Esophagus (tissue), 2 donors: ENCODE results near the gene ERICH2. TPM values are rescaled to one million over a fixed set of nuclear protein-coding genes. Genes with fewer than 3 reads are reported as not detected.
"Not testable (repeated sequence)": the region's sequence is repeated elsewhere in the genome, so short reads cannot be mapped to it uniquely, and the experiment has no call there.

Experiments
- H3K27ac ChIP-seq, 2 donors: one replicate each; pipeline ENCODE4 v1.5.1; 2013; ENCODE audit warnings: low read depth in 2 of 2, mild to moderate bottlenecking in 2 of 2, inconsistent platforms in 1 of 2, low read length in 1 of 2, moderate library complexity in 1 of 2
- H3K27me3 ChIP-seq, 2 donors: one replicate each; pipeline ENCODE4 v1.6.1; 2013; ENCODE audit warnings: low read length in 2 of 2, control low read depth in 1 of 2, mild to moderate bottlenecking in 1 of 2; ENCODE audit not compliant: insufficient read depth in 2 of 2, control insufficient read depth in 1 of 2
- H3K36me3 ChIP-seq, 2 donors: one replicate each; pipeline ENCODE4 v1.6.1; 2013; ENCODE audit warnings: low read length in 1 of 2; ENCODE audit not compliant: control insufficient read depth in 2 of 2, insufficient read depth in 2 of 2
- H3K4me1 ChIP-seq, 2 donors: one replicate each; pipeline ENCODE4 v1.6.1; 2013; ENCODE audit warnings: low read length in 1 of 2; ENCODE audit not compliant: control insufficient read depth in 2 of 2, insufficient read depth in 2 of 2
- H3K4me3 ChIP-seq, 2 donors: one replicate each; pipeline ENCODE4 v1.5.1; 2013; ENCODE audit warnings: low read length in 2 of 2, mild to moderate bottlenecking in 2 of 2, low read depth in 1 of 2, moderate library complexity in 1 of 2
- H3K9me3 ChIP-seq, 2 donors: one replicate each; pipeline ENCODE4 v1.6.1; 2013; ENCODE audit warnings: mild to moderate bottlenecking in 2 of 2, low read depth in 1 of 2, low read length in 1 of 2, moderate library complexity in 1 of 2; ENCODE audit not compliant: control insufficient read depth in 2 of 2, insufficient read depth in 1 of 2
- WGBS, 2 donors: extraction: QIAGEN DNeasy Blood & Tissue Kit; methylation state at CpG; one replicate each; pipeline ENCODE4 v1.1.7; 2013; 5-methylcytosine and 5-hydroxymethylcytosine counted together
- polyA plus RNA-seq, 2 donors: library from polyadenylated mRNA; stranded (reverse); fragments of 200-250 nt; gene quantifications; one replicate each; pipeline ENCODE4 v1.2.3, GENCODE V29; 2013
- donor health status: healthy with polysubstance abuse.
- donor health status: Bipolar disorder and iron deficiency.

The ERICH2 gene
- polyA plus RNA-seq, 2 donors, result 0.32 TPM; not detected in 1

DNA sequence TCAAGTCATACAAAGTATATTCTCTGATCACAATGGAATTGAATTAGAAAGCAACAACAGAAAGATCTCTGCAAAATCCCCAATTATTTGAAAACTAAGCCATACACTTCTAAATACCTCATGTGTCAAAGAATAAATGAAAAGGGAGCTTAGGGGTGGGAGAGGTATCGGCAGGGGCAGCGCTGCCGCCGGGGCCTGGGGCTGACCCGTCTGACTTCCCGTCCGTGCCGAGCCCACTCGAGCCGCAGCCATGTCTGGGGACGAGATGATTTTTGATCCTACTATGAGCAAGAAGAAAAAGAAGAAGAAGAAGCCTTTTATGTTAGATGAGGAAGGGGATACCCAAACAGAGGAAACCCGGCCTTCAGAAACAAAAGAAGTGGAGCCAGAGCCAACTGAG lies 18.6 kb upstream of the ERICH2 start:
- H3K9me3 ChIP-seq, H3K27ac ChIP-seq, H3K4me1 ChIP-seq, H3K27me3 ChIP-seq, H3K4me3 ChIP-seq, H3K36me3 ChIP-seq: not testable (repeated sequence)
- WGBS, 2 donors, result 92 to 94% methylated on average over 12 of the region's 12 CpGs

DNA sequence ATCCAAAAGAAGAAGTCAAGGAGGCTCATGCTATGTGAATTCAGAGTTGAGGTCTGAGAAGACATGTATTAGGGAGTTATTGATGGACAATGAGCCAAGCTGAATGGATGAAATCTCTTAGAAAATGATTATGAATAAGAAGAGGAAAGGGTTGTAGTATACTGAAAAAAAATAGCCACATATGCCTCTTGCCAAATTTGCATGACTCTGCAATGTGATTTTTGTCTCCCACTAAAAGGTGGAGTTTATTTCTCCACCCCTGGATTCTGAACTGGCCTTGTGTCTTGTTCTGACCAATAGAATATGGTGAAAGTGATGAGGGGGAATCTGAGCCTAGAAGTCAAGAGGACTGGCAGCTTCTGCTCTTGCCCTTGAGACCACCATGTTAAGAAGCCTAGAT lies 8.6 kb upstream of the ERICH2 start:
- Histone ChIP-seq H3K9me3 (no peaks in the 10 kb centered on the region), H3K4me1 (no peaks in the 10 kb centered on the region), H3K4me3 (no peak overlapping the region), H3K27ac (no peak overlapping the region), H3K27me3 (no peaks in the 10 kb centered on the region), H3K36me3 (no peaks in the 10 kb centered on the region)

DNA sequence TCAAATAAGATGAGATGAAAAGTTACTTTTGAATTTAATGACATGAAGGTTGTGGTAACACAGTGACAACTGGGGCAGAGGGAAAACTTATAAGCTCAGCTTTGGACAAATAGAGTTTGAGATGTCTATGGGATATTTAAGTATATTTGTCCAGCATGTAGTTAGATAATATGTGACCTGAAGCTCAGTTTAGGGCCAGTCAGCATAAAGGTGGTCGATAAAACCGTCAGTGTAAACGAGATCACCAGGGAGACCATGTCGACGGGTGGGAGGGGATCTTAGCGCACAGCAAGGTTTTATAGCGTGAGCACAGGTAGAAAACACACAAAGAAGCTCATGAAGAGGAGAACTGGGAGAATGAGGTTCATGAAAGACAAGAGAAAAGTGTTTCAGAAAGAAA lies 7.4 kb upstream of the ERICH2 start:
- 78 to 82% methylated on average over 7 of the region's 7 CpGs for WGBS, 2 donors
- Histone ChIP-seq H3K27me3 (no peaks in the 10 kb centered on the region), H3K4me3 (no peak overlapping the region), H3K36me3 (no peaks in the 10 kb centered on the region), H3K27ac (no peak overlapping the region), H3K9me3 (no peaks in the 10 kb centered on the region), H3K4me1 (no peaks in the 10 kb centered on the region)

DNA sequence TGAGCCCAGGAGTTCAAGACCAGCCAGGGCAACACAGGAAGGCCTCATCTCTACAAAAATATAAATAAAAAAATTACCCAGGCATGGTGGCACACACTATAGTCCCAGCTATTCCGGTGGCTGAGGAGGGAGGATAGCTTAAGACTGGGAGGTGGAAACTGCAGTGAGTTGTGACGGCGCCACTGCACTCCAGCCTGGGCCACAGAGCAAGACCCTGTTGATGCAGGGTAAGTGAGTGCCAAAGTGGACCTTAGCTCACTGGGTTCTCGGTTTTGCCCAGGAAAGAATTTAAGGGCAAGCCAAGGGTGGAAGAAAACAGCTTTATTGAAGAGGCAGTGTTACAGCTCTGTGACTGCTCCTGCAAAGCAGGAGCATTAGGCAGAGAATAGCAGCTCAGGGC lies 6.9 kb upstream of the ERICH2 start:
- WGBS, 2 donors, result 91 to 93% methylated on average over 4 of the region's 4 CpGs
- Histone ChIP-seq H3K4me3 (no peak overlapping the region), H3K27me3 (no peaks in the 10 kb centered on the region), H3K27ac (no peak overlapping the region), H3K9me3 (no peaks in the 10 kb centered on the region), H3K36me3 (no peaks in the 10 kb centered on the region), H3K4me1 (no peaks in the 10 kb centered on the region)

DNA sequence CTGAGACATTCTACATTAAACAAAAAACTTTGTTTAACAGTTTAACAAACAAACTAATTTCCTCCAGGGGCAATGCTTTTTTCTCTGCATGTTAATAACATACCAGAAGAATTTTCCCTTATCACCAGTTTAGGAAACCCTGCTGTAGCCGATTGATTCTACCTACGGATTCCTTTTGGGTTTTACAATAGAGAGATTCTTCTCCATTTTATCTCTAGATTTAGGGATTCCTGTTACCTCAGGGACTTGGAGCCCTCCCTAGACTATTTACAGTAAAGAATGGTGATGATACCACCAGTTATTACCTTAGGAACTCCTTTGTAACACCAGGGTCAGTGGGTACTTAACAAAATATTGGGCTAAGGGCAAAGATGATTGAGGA lies 5.3 kb upstream of the ERICH2 start:
- no peaks in the 10 kb centered on the region for H3K27me3 ChIP-seq
- H3K4me1 ChIP-seq, result no peaks in the 10 kb centered on the region
- no peaks in the 10 kb centered on the region for H3K36me3 ChIP-seq
- H3K9me3 ChIP-seq, result no peaks in the 10 kb centered on the region
- WGBS, 2 donors, result 35 to 41% methylated on average over 2 of the region's 2 CpGs
- H3K27ac ChIP-seq, result no peak overlapping the region
- no peak overlapping the region for H3K4me3 ChIP-seq

DNA sequence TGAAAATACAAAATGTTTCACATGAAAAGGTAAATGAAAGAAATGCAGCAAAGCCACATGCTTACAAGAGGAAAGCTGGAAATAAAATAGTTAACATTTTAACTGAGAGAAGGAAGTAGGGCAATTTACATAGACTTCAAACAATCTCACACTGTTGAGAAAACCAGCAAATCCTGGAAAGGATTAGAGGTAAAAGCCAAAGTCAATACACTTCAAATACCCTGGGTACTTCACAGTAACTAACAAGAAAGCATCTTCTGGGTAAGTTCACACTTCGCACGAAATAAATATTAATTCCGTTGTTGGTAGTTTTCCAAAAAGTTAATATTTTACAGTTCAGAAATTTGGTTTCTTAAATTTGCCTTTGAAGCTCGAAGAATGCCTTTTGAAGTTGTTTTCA lies 3.5 kb upstream of the ERICH2 start:
- H3K9me3 ChIP-seq, result no peaks in the 10 kb centered on the region
- H3K27me3 ChIP-seq, result no peaks in the 10 kb centered on the region
- peaks cover 3% of the 10 kb centered on the region in 2 donors for H3K4me1 ChIP-seq
- no peak overlapping the region for H3K4me3 ChIP-seq
- H3K27ac ChIP-seq, result no peak overlapping the region
- H3K36me3 ChIP-seq, result no peaks in the 10 kb centered on the region
- 23 to 27% methylated on average over 4 of the region's 4 CpGs for WGBS, 2 donors

DNA sequence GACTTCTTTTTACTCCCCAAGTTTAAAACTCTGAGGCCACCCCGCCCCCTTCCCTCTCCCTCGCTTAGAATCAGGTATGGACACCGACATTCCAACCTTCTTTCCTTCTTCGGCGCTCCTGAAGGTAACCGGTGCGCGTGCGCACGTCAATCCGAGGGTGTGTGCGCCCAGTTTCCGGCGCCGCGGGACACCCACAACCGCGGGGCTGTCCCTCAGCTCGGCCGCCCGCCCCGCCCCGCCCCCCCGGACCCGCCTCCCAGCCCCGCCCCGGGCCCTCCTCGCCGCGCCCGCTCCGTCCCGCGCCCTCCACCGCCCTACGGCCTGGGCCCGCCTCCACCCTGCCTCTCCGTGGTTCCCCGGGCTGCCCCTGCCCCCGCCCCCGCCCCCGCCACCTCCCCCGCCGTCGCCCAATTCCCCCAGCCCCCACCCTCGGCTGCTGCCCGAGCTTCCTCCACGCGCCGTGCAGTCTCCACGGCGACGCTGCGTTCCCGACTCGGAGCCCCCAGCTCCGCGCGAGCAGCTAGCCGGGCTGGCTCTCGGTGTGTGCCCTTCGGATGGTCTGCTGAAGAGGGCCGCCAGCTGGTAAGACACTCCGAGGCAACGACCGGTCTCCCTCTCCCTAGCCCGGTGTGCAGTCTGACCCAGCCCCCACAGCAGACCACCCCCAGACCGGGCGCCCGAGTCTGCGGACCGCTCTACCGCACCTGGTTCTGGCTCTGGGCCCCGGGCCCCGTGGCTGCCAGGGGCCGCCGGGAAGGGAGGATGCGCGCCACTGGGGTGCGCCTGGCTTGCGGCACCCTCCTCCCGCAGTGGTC lies 635 bp downstream of the ERICH2 start:
- peaks cover 3% of the 10 kb centered on the region in 2 donors for H3K4me1 ChIP-seq
- H3K4me3 ChIP-seq, result peak overlapping the region; percentile 54 to 67
- H3K9me3 ChIP-seq, result no peaks in the 10 kb centered on the region
- H3K27ac ChIP-seq, result peak overlapping the region; percentile 45 to 57
- no peaks in the 10 kb centered on the region for H3K36me3 ChIP-seq
- 1% methylated on average over 61 to 79 of the region's 82 CpGs for WGBS, 2 donors
- no peaks in the 10 kb centered on the region for H3K27me3 ChIP-seq

DNA sequence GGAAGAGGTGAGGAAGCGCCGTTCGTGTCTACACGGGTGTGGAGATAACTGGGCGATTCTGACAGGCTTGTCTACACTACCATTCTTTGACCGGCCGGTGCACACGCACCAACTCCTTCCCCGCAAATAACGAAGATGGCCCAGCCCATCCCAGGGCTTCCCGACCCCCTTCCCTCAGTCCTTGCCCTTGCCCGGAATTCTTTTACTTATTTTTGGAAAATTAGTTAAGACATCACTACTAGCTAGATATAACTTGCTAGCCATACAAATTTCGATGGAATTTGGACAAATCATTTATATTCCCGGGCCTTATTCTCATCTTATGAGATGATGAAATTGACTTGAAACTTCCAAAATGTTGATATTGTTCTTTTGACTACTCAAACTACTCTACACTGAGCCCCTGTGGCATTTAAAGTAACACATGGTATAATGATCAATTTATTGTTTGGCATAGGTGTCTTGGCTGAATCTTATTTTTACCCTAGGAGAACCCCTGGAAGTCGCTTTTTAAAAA lies 1.3 kb downstream of the ERICH2 start:
- peak overlapping the region; percentile 54 to 67 for H3K4me3 ChIP-seq
- H3K27ac ChIP-seq, result peak overlapping the region; percentile 45 to 57
- no peaks in the 10 kb centered on the region for H3K9me3 ChIP-seq
- H3K4me1 ChIP-seq, result peaks cover 3% of the 10 kb centered on the region in 2 donors
- H3K36me3 ChIP-seq, result no peaks in the 10 kb centered on the region
- WGBS, 2 donors, result 9 to 10% methylated on average over 15 of the region's 15 CpGs
- no peaks in the 10 kb centered on the region for H3K27me3 ChIP-seq

DNA sequence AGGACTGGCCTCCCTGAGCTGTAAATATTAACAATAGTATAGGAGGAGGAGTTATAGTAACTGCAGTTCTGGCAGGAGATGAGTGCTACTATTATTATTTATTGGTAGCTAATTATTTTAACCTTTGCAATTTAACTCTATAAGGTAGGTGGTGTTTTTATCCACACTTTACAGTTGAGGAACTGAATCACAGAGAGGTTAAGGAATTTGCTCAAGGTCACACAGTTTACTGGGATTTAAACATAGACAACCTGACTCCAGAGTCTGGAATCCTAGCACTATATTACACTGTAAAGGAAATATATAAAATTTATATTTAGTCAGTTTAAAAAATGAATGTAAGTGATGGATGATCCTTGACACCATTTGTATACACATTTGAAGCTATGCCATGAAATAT lies 2.1 kb downstream of the ERICH2 start:
- Histone ChIP-seq H3K27ac (no peak overlapping the region), H3K36me3 (no peaks in the 10 kb centered on the region), H3K27me3 (no peaks in the 10 kb centered on the region)

DNA sequence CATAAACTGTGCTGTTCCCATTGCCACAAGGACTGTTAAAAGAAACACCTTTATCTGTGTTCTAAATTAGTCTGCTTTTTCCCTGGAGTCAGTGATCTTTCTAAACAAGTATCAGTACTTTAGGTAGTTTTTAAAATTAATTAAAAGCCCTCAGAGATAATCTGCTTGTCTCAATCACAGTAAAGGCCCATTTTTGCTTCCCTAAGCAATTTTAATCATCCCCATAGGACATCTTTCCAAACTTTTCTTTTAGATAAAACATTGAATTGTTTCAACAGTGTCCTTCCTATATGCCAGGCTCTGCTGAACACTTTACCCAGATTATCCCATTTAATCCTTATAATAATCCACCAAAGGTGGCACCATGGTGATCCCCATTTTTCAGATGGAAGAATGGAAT lies 3.9 kb downstream of the ERICH2 start:
- Histone ChIP-seq H3K27me3 (no peaks in the 10 kb centered on the region), H3K9me3 (no peaks in the 10 kb centered on the region), H3K27ac (no peak overlapping the region), H3K4me1 (peaks cover 3% of the 10 kb centered on the region in 2 donors), H3K36me3 (no peaks in the 10 kb centered on the region), H3K4me3 (no peak overlapping the region)

More for the DNA sequence above, 2.1 kb downstream of the ERICH2 start:
- no peak overlapping the region for H3K4me3 ChIP-seq
- H3K9me3 ChIP-seq, result no peaks in the 10 kb centered on the region
- H3K4me1 ChIP-seq, result peaks cover 3% of the 10 kb centered on the region in 2 donors
